Measurements from ENCODE around the gene SYVN1. TPM values are rescaled to one million over a fixed set of nuclear protein-coding genes. Genes with fewer than 3 reads are reported as not detected.
"Not testable (repeated sequence)": the region's sequence is repeated elsewhere in the genome, so short reads cannot be mapped to it uniquely, and the experiment has no call there.

SYVN1 gene
- total RNA-seq, result 76.2 TPM

DNA sequence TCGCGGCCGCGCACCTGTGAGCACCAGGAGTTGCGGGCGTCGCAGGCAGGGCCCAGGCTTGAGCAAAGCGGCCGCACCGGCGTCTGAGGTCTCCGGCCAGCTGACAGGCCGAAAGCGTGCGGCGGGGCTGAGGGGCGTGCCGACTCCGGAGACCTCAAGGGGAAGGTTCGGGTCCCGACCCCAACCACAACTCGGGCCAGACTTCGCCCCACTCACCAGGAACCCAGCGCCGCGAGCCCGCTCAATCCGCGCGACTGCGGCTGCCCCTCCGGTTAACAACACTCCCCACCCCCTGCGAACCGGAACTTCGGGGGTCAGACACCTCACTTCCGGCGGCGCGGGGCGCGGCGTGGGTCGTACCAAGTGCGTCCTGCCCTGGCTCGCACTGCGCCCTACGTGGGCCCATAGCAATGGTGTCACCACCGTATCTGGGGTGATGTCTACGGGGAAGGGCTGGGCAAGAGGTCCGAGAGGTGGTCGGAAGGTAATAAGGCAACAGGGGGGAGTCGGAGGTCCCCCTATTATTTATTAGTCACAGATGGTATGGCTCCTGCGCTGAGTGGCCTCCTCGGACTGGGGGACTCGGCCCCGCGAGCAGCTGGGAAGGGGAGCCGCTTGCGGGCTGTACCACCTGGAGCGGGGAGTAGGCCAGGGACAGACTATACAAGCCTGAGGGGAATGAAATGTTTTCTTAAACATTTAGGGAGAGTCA, at the start of gene SYVN1:
TSS of gene SYVN1 (minus strand) at position 280 of the 712 bp plus-strand sequence. CDS start 918 bp downstream, outside the sequence.
- peak; percentile 93 for DNase-seq (ENCODE audit: low spot score)

GRCh38 chr11:65183201-65183891, 49.0 kb upstream of the SYVN1 start:
- peak; percentile 85 for DNase-seq (ENCODE audit: low spot score)

DNA sequence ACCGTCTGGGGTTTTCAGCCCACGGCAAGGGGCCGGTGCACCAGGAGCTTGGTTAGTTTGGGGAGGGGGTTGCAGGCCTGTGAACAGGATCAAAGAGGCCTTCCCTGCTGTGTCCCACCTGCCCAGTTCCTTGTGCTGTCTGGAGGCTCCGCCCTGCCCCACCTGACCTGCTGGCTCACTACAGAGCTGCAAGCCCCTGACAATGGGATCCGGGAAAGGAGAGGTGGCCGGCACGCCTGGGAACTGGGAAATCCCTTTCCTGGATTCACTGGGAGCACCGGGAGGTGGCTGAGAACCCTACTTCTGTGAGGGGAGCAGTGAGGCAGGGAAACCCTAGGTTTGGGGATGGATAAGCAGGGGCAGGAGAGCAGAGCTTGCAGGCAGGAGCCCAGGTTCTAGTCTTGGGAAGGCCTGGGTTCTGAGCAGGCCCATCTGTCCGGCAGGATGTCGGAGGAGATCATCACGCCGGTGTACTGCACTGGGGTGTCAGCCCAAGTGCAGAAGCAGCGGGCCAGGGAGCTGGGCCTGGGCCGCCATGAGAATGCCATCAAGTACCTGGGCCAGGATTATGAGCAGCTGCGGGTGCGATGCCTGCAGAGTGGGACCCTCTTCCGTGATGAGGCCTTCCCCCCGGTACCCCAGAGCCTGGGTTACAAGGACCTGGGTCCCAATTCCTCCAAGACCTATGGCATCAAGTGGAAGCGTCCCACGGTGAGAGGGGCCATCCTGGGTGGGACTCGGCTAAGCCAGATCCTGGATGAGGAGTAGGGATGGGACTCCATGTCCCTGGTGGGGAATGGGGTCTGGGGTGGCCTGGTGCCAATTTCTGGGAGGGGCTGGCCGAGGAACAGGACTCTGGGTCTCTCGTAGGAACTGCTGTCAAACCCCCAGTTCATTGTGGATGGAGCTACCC, 48.2 kb upstream of the SYVN1 start:
- peak; percentile 73 for DNase-seq (ENCODE audit: low spot score)

DNA sequence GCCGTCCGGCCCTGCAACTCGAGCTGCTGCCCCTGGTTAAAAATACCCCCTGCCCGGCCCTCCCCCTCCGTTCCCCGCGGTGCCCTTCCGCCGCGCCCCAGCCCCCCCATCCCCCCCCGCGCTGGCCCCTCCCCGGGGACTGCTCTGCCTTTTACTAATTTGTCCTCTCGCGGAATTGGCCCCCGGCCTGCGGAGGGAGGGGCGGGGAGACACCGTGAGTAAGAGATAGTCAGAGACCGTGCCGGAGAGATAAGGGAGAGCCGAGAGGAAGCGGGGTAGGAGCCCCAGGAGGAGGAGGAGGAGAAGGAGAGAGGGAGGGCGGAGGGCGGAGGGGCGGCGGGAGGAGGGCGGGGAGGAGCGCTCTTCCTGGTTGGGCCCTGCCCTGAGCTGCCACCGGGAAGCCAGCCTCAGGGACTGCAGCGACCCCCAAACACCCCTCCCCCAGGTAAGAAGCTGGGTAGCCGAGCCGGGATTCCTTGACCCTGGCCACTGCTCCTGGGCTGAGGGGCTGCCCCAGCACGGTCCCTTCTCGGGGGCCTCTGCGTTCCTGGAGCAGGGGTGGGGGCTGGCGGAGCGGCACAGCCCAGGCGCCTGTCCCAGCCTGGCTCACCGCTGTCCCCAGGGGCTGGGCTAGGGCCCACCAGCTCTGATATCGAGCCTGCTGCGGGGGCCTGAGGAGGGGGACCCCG, 47.4 kb upstream of the SYVN1 start, which contains the start of gene CAPN1:
TSS of gene CAPN1 (plus strand) at position 360 of the 689 bp plus-strand sequence. CDS start 774 bp downstream, outside the sequence.
- peak; percentile 90 for DNase-seq (ENCODE audit: low spot score)

- peak; percentile 69 for DNase-seq (ENCODE audit: low spot score)
Measured at GRCh38 chr11:65180877-65181568, 46.7 kb upstream of the SYVN1 start.

DNA sequence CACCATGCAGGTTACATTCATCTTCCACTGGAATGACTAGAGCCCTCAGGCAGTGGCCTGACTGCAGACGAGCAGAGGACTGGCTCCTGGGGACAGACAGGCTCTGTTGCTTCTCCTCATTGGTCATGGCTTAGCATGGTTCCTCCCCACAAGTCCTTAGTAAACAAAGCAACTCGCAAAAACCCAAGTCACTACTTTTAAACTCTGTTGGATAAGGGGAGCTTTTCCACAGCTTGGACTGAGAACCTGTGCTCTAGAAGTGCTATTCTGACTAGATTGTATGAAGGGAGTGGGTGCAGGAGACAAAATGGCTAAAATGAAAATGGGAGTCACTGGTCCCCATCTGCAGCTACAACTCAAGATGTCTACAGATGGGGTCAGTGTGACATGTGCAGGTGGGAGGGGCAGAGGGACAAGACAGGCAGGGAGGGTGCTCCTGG, 40.3 kb upstream of the SYVN1 start:
- DNase-seq (ENCODE audit: low spot score), result not testable (repeated sequence)

- no peak for DNase-seq (ENCODE audit: low spot score)
Measured at GRCh38 chr11:65172600-65172999, 38.3 kb upstream of the SYVN1 start.

- no peak for DNase-seq (ENCODE audit: low spot score)
Measured at GRCh38 chr11:65170058-65170534, 35.8 kb upstream of the SYVN1 start, which contains the start of gene SPDYC. Gene SPDYC, plus strand, starts transcription at chr11:65170233. Its CDS starts 1,125 bp downstream, at chr11:65171358.

DNA sequence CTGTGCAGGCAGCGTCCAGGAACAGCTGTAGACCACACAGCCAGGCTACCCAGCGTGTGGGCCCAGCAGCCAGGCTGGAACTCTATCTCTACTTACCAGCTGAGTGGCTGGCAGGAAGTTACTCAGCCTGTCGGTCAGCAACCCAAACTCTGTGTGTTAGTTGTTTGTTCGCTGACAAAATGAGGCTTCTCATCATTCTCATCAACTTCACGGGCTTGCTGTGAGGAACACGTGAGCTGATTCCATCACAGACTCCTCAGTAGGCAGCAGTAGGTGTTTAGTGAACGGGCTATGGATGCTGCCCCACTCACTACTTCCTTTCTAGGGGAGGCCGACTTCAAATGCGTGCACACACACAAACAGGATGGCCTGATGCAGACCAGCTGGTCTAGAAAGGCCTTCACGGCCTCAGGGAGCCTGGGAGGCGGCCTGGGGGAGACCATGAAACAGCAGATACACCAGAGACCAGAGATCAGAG, 34.9 kb upstream of the SYVN1 start:
- DNase-seq (ENCODE audit: low spot score), result no peak

- no peak for DNase-seq (ENCODE audit: low spot score)
Measured at GRCh38 chr11:65167656-65168055, 33.3 kb upstream of the SYVN1 start.

- DNase-seq (ENCODE audit: low spot score), result no peak
Measured at GRCh38 chr11:65166893-65167292, 32.6 kb upstream of the SYVN1 start.

- DNase-seq (ENCODE audit: low spot score), result no peak
Measured at GRCh38 chr11:65165410-65166317, 31.3 kb upstream of the SYVN1 start.

GRCh38 chr11:65163684-65164083, 29.4 kb upstream of the SYVN1 start:
- DNase-seq (ENCODE audit: low spot score), result no peak

GRCh38 chr11:65160643-65161042, 26.3 kb upstream of the SYVN1 start:
- no peak for DNase-seq (ENCODE audit: low spot score)

DNA sequence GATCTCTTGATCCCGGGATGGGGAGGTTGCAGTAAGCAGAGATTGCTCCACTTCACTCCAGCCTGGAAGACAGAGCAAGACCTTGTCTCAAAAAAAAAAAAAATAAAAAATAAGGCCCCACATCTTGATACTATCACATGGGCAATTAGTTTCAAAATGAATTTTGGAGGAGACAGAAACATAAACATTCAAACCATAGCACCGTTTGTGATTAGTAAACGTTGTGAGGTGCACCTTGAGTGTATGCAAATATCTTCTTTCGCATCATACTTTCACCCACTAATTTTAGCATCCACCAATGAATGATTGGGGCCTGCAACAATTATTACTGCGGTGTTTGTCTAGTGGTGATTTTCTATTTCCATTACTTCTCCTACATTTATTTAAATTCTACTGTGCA, 24.7 kb upstream of the SYVN1 start:
- DNase-seq (ENCODE audit: low spot score), result no peak

- no peak for DNase-seq (ENCODE audit: low spot score)
Measured at GRCh38 chr11:65157336-65157735, 23.0 kb upstream of the SYVN1 start.

DNA sequence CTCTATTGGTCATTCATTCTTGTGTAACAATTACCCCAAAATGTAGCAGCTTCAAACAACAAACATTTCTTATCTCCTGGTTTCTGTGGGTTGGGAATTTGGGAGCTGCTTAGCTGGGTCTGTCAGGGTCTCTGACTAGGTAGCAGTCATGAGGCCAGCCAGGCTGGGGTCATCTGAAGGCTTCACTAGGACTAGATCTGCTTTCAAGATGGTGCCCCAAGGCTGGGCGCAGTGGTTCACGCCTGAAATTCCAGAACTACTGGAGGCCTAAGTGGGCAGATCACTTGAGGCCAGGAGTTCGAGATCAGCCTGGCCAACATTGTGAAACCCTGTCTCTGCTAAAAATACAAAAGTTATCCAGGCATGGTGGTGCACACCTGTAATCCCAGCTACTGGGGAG, 22.6 kb upstream of the SYVN1 start:
- DNase-seq (ENCODE audit: low spot score), result no peak

DNA sequence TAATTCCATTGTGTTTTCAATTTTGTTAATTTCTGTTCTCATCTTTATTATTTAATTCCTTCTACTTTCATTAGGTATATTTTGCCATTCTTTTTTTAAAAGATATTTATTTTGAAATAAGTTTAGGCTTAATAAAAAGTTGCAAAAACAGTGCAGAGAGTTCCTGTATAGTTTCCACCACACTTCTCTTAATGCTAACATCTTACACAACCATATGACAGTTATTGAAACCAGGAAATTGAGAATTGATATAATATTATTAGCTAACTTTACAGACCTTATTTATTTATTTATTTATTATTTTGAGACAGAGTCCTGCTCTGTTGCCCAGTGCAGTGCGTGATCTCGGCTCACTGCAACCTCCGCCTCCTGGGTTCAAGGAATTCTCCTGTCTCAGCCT, 21.9 kb upstream of the SYVN1 start:
- DNase-seq (ENCODE audit: low spot score), result no peak

DNA sequence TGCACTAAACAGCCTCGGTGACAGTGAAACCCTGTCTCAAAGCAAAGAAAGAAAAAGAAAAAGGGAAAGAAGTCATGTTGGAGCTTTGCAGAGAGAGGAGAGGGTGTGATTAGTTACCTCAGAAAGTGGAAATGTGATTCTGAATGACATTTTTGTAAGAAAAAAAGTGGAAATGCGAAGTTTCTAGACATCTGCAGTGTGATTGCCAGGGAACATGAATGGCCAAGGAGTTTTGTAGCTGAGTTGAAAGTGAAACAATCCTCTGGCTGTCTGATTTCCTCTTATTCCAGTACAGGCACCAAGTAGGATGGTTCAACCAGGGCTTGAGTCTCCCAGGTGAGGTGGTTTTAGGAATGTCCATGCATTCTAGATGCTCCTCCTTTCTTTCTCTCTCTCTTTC, 17.8 kb upstream of the SYVN1 start:
- no peak for DNase-seq (ENCODE audit: low spot score)

All from ureter (tissue), 1 donor.